C4-2B (cell line): ENCODE data around the gene WDR77.

Source experiments
- H3K27ac ChIP-seq: fragments of 450-650 bp; 2 replicates; pipeline ENCODE4 v1.5.1; 2017
- CTCF ChIP-seq: fragments of 450-650 bp; conservative IDR thresholded peaks from 2 replicates; pipeline ENCODE4 v1.5.1; 2017; ENCODE audit warnings: mild to moderate bottlenecking
- ZFX ChIP-seq: fragments of 450-650 bp; IDR thresholded peaks from 2 replicates; pipeline ENCODE4 v1.6.1; 2017

Gene WDR77

DNA sequence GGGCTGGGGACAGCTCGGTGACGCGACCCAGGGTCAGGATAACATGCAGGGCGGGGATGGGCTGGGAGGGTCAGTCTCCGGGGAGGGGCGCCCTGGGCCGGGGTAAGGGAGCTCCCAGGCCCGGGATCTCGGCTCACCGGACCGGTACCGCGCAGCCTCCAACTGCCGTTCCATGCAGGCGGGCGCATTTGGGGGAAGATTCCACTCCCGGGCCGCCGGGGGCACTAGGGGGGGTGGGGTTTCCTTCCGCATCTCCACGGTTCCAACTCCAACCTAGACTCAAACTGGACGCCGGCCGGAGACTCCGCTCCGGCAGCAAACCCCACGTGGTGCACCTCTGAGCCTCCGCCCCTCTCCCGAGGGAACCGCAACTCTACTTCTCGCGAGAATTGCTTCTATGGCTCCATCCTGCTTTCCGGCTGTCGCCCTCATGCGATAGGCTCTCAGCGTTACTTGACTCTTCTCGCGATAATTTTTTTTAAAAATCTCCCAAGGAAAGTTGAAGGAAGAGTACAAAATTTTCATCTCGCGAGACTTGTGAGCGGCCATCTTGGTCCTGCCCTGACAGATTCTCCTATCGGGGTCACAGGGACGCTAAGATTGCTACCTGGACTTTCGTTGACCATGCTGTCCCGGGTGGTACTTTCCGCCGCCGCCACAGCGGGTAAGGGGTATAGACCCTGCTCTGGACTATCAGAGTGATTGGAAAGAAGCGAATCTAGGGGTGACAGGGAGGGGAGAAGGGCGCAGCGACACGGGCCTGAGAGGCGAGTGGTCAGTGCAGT is at the start of gene WDR77, which contains the start of gene ATP5PB:
Gene WDR77, minus strand, starts transcription at position 339 of the 785 bp plus-strand sequence. Its CDS starts 87 bp downstream, at position 252.
Gene ATP5PB, plus strand, starts transcription at position 547 of the 785 bp plus-strand sequence. Its CDS starts 78 bp downstream, at position 625.
- H3K27ac ChIP-seq, result peak within 1 kb of the TSS; percentile 96
- TF ChIP-seq CTCF, result no peak
- peak; percentile 21; the same call in 1 of the 2 replicates for TF ChIP-seq ZFX

GRCh38 chr1:111497592-111497991 is 48.5 kb upstream of the WDR77 start:
- H3K27ac ChIP-seq, result no peak overlapping the region
- no peak for TF ChIP-seq CTCF
- TF ChIP-seq ZFX, result no peak

GRCh38 chr1:111496398-111496797 is 47.3 kb upstream of the WDR77 start:
- H3K27ac ChIP-seq, result no peak overlapping the region
- TF ChIP-seq CTCF, result no peak
- no peak for TF ChIP-seq ZFX

- H3K27ac ChIP-seq, result no peak overlapping the region
- no peak for TF ChIP-seq CTCF
- TF ChIP-seq ZFX, result no peak
These were observed 42.0 kb upstream of the WDR77 start for GRCh38 chr1:111491070-111491469.

- no peak overlapping the region for H3K27ac ChIP-seq
- TF ChIP-seq ZFX (no peak), CTCF (no peak)
These were observed 41.2 kb upstream of the WDR77 start for GRCh38 chr1:111490220-111490619.

- TF ChIP-seq CTCF (no peak), ZFX (no peak)
- H3K27ac ChIP-seq, result no peak overlapping the region
These were observed 40.5 kb upstream of the WDR77 start for GRCh38 chr1:111489604-111490003.

DNA sequence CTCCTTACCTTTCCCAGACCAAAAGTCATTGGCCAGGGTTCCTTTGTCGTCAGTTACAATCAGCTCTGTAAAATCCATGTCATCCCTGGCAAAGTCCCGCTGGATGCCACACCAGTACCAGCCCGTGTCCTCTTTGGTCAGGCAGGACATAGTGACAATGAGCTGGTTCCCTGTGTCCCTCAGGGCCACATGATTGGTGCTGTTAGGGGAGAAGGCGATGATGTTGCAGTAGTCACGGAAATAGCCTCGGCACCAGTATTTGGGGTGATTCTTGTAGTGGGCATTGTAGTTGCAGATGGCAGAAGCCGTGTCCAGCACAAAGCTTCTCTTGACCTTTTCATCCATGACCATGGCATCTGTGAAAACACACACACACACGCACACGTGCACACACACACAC is 39.6 kb upstream of the WDR77 start:
- no peak overlapping the region for H3K27ac ChIP-seq
- TF ChIP-seq ZFX, result no peak
- no peak for TF ChIP-seq CTCF
